B cell (primary cell): Measurements from ENCODE around the gene SAXO1.

Experiments used
- CTCF ChIP-seq: fragments of 200-600 bp; IDR thresholded peaks from one replicate; pipeline ENCODE4 v1.8.0; 2022; ENCODE audit warnings: antibody characterized with exemption, mild to moderate bottlenecking
- EZH2 ChIP-seq: IDR thresholded peaks from 2 replicates; pipeline ENCODE4 v1.6.1; 2012; ENCODE audit warnings: borderline replicate concordance, low read depth, mild to moderate bottlenecking, moderate library complexity, low read length; ENCODE audit not compliant: insufficient read depth, poor library complexity, severe bottlenecking

- no peak for TF ChIP-seq CTCF
- TF ChIP-seq EZH2, result no peak
These were observed 59.7 kb downstream of the SAXO1 start for GRCh38 chr9:18973348-18973747.
